G401.6 (cell line): ENCODE results near the gene MYO7A.
"Not testable (repeated sequence)": the region's sequence is repeated elsewhere in the genome, so short reads cannot be mapped to it uniquely, and the experiment has no call there.

Experiments
- FAIRE-seq: peaks from 2 replicates; lab custom pipeline; 2012; peaks lifted over from hg19 to GRCh38; lab: Jason Lieb, UNC

The MYO7A gene

GRCh38 chr11:77093056-77093891 is 34.8 kb upstream of the MYO7A start:
- no peak for FAIRE-seq

DNA sequence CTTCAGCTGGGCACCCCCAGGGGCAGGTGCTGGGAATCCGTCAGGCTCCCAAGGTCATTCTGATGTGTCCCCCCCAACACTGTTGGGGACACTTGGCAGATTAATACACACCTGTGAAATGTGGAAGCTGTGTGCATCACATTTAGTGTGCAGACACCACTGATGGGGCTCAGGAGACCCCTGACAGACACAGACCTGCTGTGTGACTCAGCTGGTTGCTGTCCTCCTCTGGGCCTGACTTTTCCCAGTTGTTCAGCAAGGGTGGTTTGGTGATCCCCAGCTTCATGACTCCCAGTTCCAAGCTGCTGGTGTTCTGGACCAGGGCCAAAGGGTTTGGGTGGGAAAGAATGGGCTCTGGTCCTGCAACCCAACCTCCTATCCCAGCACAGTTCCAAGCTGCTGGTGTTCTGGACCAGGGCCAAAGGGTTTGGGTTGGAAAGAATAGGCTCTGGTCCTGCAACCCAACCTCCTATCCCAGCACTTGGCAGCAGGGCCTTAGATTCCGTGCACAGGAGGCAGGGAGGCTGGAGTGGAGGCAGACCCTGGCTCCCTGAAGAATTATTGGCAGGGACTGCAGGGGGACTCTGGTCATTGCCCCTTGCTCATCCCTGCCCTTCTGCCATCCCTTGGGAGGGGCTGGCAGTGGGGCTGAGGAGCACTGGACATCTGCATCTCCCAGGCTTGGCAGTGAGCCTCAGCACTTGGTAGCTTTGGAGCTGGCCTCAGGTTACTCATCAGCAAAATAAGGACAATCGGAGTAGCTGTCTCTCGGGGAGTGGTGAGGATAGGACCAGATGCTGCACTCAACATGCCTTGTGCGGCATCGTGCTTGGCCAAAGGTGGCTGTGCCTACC is 33.8 kb upstream of the MYO7A start:
- FAIRE-seq = no peak

- FAIRE-seq = no peak
These were observed 33.1 kb upstream of the MYO7A start for GRCh38 chr11:77094841-77095365.

DNA sequence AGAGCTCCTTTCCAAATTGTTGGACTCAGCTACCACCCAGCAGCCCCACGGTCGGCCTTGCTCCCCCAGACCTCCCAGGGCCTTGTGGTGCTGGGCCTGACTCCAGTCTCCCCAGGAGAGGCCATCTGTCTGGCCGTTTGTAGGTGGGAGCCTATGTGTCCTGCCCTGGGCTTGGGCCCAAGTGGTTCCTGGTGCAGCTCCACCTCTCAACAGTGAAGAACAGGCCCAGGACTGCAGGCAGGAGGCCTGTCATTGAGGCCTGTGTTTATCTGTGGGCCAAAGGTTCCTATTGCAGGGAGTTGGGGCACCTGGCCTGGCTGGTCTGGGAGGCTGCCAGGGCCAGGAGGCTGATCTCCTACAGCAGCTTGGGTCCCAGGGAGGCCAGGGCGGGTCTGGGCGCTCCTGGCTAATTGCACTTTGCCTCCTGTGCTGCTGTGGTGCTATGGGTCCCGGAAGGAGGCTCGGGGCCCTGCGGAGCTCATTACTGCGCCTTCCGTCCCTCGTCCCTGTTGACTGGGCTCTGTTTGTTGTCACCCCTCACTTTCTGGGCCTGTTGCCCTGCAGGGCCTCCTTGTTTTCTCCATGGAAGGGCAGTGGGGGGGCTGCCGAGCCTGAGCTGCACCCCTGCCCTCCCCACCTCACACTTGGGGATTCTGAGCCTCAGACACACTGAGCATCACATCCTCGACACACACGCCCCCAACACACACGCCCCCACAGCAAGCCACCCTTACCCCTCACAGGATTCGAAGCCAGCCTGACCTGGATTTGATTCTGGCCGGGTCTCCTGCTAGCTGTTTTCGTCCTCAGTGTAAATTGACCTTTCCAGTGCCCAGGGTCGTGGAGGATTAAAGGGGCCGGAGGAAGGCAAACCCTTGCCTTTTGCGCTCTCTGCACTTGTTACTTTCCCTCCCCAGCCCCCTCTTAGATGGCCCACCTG is 32.2 kb upstream of the MYO7A start:
- FAIRE-seq = no peak

GRCh38 chr11:77096591-77097019 is 31.4 kb upstream of the MYO7A start:
- FAIRE-seq = no peak

GRCh38 chr11:77097180-77097579 is 30.9 kb upstream of the MYO7A start:
- FAIRE-seq = not testable (repeated sequence)

GRCh38 chr11:77100166-77101042 is 27.6 kb upstream of the MYO7A start:
- FAIRE-seq = no peak

DNA sequence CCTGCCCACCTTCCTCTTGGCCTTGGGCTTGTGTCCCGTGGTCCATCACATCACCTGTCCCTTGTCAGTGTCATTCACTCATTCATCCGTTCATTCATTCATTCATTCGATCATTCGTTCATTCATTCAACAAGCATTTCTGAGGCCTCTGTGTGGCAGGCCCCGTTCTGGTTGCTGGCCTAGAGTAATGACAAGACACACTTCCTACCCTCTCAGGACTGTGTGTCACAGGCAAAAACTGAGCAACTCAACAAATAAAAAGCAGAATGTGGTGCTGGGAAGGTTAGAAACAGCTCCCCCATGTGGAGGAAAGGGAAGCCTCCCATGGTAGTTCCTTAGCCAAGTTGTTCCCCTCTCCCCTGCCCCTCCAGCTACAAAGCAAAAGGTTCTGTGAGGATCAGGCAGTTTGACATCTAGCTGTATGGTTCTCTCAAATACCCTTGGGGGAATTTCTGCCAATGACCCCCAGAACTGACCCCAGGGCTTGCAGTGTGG is 27.0 kb upstream of the MYO7A start:
- no peak for FAIRE-seq

DNA sequence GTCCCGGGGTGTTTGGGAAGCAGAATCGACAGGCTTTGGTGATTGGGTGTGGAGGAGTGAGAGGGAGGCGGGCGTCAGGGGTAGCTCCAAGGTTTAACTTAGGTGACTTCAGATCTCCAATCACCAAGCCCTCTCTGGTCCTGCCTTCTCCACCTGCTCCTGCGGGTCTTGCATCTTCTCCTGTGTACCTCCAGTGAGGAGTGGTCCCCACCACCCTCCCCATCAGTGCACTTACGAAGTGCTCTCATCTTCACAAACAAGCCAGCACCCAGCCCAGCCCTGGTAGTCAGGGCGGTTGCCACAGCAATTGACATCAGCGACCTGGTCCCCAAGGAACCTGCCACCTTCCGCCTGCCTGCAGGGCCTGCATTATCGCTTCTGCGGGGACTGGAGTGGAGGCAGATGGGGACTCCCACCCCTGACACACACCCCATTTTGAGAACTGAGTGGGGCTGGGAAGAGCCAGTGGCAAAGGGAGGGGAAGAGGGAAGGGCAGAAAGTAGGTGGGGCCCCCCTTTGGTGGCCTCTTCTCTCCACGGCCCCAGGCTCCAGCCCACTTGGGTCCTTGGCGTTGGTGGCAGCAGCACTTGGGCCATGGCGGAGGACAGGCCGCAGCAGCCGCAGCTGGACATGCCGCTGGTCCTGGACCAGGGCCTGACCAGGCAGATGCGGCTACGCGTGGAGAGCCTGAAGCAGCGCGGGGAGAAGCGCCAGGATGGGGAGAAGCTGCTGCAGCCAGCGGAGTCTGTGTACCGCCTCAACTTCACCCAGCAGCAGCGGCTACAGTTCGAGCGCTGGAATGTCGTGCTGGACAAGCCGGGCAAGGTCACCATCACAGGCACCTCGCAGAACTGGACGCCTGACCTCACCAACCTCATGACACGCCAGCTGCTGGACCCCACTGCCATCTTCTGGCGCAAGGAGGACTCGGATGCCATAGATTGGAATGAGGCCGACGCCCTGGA is 25.5 kb upstream of the MYO7A start, which contains the start of gene OMP:
OMP (plus strand) TSS at position 595 of the 965 bp plus-strand sequence; CDS start at position 595, 0 bp downstream.
- no peak for FAIRE-seq

GRCh38 chr11:77103319-77103718 is 24.7 kb upstream of the MYO7A start:
- no peak for FAIRE-seq

DNA sequence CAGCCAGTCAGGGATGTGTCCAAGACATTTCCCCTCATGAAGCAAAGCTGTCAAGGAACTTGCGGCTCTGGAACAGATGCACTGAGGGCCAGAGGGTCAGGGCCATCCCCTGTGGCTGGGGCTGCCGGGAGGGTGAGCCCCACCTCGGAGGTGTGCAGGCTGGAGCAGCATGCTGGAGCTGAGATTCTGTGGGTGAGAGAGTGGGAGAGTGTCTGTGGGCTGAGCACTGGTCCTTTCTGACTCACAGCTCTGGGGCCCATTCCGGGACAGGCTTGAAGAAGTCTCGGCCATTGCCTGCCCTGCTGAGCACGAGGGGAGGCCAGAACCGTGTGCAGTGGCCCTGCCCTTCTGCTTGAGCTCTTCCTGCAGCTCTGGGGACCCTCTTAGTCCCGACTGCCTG is 23.3 kb upstream of the MYO7A start:
- FAIRE-seq = no peak

DNA sequence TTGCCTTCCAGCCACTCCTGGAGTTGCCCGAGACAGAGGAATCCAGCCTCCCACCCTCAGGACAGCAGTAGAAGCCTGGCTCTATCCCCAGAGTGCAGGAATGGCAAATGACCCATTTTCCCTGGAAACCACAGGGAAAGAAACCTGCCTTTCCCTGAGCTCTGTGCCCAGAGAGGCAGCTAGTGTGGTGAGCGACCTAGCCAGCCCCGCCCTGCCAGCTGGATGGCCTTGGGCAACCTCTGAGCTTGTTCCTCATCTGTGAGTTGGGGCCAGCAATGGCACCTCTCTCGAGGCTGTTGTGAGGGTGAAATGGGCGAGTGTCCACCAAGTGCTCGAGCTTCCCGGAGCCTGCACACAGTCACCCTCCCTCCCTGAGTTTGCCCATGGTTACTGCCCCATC is 21.7 kb upstream of the MYO7A start:
- FAIRE-seq = no peak

- no peak for FAIRE-seq
These were observed 21.3 kb upstream of the MYO7A start for GRCh38 chr11:77106759-77107158.

DNA sequence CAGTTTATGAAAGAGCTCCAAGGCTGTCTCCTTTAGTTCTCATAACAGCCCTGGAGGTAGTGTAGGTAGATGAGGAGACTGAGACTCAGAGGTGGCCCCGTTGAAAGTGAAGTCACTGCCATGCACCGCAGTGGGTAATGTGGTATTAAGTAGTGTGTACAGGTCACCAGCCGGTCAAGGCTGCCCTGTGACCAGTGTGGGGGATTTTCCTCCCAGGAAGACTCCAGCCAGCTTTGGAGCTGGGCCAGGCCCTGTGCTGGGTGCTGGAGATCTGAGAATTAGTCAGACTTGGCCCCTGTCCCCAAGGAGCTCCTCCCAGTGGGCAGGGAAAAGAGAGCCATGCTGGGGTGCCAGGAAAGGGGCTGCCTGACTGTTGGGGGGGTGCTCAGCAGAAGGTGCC is 20.1 kb upstream of the MYO7A start:
- no peak for FAIRE-seq

- no peak for FAIRE-seq
These were observed 19.6 kb upstream of the MYO7A start for GRCh38 chr11:77108436-77108835.

GRCh38 chr11:77109236-77110019 is 18.6 kb upstream of the MYO7A start:
- FAIRE-seq = no peak

- FAIRE-seq = no peak
These were observed 17.2 kb upstream of the MYO7A start for GRCh38 chr11:77110836-77111235.

GRCh38 chr11:77111277-77111676 is 16.8 kb upstream of the MYO7A start:
- no peak for FAIRE-seq

GRCh38 chr11:77111946-77112345 is 16.1 kb upstream of the MYO7A start:
- no peak for FAIRE-seq
